ENCODE measurements around the gene ERN2.

- TF ChIP-seq CTCF (IDR thresholded peaks at IDR 0.05; ENCODE audit: insufficient read depth, low read depth, low read length) (no peak), EZH2 (IDR thresholded peaks at IDR 0.05; ENCODE audit: insufficient read depth, low read length) (no peak)
Measured at GRCh38 chr16:23691483-23692189, 21.4 kb downstream of the ERN2 start.
